NCI-H1694 (cell line): ENCODE data around the gene NRG2.

Source experiments
- DNase-seq: peaks from one replicate; lab custom pipeline; 2025; lab: John Stamatoyannopoulos, UW

NRG2 gene

GRCh38 chr5:139968547-139969261, 74.4 kb downstream of the NRG2 start:
- DNase-seq, result peak; percentile 78

GRCh38 chr5:139967353-139967752, 75.7 kb downstream of the NRG2 start:
- no peak for DNase-seq

GRCh38 chr5:139966856-139967255, 76.2 kb downstream of the NRG2 start:
- no peak for DNase-seq

GRCh38 chr5:139964994-139965565, 78.0 kb downstream of the NRG2 start:
- DNase-seq, result no peak

GRCh38 chr5:139964266-139964993, 78.7 kb downstream of the NRG2 start:
- no peak for DNase-seq

- DNase-seq, result no peak
Measured at GRCh38 chr5:139962445-139962844, 80.7 kb downstream of the NRG2 start.

DNA sequence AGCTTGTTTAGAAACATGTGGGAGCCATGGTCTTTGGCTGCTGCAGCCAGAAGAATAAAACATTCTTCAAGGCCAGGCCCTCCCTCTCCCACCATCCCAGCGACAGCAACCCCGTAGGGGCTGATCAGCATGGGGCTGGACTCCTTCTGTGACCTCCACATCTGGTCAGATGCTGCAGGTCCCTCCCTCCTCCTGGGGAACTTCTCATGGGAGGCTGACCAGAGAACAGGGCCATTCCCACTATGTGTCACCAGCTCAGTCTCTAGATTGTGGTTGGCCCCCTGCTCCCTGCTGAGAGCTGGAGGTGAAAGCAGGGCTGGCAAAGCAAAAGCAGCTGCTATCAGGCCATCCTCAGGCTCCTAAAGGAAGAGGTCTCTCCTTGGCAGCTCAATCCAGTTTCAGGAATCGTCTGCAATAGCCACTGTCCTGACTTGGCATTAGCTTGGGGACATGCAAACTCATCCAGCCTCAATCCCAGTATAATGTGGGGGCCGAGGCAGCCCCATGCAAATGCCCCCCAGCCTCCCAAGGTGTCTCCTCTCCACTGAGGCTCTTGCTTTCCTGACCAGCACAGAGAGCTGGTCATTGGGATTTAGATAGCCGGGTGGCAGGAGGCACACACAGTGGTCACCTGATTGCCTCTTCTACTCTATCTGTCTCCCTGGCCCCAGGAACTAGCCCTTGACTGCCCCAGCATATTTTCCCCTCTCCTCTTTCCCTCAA, 81.5 kb downstream of the NRG2 start:
- no peak for DNase-seq

- no peak for DNase-seq
Measured at GRCh38 chr5:139960723-139961383, 82.2 kb downstream of the NRG2 start.

DNA sequence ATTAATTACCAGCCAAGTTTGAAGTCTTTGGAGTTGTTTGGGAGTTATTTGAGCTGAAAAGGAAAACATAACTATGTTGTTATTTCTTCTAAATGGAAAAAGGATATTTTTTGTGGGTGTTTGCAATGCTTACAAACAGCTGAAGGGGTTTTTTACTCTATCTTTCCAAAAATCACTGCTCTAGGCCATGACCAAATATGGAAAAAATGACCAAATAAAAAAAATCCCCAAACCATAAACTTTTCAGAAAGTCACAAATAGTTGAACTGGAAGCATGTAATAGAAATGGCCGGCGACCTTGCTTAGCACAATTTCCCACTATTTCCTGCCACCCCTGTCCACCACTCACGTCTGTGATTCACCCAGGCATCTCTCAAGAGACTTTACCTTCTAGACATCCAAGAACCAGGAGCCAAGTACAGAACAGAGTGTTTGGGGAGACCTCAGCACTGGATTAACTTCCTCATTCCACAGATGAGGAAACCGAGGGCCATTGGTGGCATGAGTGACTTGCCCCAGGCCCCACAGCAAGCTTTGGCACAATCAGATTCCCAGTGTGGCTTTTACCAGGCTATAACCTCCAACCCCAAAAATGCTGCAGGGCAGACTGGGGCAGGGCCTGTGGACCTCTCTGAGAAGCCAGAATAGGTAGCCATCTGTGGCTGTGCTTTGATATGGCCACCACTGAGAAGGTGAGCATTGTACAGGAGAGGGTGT, 84.5 kb downstream of the NRG2 start:
- DNase-seq, result no peak

DNA sequence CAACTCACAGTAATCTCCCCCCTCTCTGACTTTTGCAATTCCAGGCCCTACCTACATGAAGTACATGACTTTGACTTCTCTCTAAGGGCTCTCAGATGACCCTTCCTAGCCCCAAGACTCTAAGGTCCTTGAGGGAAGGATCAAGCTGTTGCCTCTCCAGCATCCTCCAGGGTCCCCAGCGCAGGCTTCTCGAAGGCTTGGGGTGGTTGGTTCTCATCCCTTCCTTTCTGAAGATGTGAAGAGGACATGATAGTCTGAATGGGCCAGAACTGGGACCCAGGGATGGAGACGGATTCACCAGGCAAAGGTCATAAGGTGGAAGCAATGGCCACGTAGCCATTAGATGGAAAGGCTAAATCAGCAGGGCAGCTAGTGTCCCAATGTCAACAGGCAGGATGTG, 86.8 kb downstream of the NRG2 start:
- DNase-seq, result no peak

GRCh38 chr5:139955616-139956273, 87.4 kb downstream of the NRG2 start:
- no peak for DNase-seq

DNA sequence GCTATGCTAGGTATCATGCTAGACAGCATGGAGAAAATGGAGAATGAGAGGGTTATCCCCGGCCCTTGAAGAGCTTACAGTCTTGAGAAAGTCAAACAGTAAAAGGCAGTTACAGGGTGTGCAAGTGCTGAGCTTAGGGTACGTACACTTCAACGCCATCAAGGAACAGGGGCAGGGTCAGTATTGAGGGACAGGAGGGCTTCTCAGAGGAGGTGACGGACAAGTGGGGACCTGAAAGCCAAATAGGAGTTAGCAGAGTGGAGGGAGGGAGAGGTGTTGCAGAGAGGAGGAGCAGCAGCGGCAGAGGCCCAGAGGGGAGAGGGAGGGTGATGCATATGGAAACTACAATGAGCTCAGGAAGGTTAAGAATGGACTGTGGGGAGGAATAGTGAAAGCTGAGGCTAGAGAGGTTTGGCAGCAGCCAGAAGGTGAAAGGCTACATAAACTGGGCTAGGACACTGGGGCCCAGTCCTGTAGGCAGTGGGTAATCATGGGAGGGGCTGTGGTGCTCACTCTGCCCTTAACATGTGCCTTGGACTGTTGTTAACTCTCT, 88.0 kb downstream of the NRG2 start:
- DNase-seq, result no peak

- no peak for DNase-seq
Measured at GRCh38 chr5:139954462-139954861, 88.6 kb downstream of the NRG2 start.

- no peak for DNase-seq
Measured at GRCh38 chr5:139954022-139954421, 89.1 kb downstream of the NRG2 start.

DNA sequence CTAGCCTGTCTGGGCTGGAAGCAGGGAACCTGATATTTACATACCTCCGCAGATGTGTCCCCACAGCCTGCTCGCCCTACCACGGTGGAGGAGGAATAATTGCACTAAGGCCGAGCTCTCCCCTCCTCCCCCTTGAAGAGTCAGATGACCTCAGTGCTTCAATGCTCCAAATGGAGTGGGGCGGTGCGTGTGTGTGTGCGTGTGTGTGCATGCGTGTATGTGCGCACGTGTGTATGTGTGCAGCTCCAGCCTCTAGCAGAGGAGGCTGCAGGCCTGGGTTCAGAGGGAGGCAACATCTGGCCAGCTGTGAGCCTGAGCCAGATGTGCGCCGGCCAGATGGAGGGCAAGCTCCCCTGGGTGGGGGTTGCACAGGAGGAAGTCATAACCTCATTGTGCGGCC, 90.5 kb downstream of the NRG2 start:
- DNase-seq, result no peak

- no peak for DNase-seq
Measured at GRCh38 chr5:139951983-139952382, 91.1 kb downstream of the NRG2 start.

DNA sequence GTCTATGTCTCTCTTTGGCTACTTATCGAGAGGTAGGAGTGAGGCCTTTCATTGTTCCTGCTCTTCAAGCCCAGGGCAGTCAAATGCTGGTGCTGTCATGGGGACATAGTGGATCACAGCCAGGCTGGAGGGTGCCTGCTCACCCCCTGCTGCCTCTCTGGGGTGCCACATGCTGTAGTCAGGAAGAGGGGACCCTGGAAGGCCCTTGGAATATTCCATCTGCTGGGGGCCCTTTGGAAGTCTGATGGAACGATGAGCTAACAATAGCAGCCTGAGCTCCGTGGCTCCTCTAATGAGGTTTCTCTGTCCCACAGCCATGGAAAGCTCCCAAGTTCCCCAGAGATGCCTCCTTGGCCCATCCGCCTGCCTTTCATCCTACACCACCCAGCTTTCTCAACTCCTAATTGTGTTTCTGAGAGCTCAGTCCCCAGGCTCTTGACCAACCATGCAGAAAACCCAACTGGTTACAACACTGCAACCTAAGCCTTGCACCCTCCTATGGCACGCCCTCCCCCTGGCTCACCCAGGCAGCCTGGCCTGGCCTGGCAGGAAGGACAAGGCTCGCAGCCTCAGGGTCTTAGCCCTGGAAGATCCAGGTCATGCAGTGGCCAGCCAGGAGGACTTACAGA, 91.7 kb downstream of the NRG2 start:
- no peak for DNase-seq

DNA sequence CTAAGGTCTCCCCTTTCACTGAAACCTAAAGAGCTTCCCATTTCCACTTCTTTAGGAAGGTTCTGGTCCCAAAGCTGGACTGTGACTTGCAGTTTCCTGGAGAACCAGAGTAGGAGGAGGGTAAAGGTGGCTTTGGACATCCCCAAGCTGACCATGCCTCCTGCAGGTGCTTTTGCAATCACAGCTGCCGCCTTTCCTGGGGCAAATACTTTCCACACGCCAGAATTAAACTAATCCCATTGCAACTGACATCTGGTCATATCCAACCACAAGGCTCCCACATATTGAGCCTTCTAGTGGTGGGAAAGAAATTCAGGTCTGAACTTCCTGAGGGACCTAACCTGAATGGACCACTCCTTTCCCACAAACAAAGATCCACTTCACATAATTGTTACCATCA, 92.7 kb downstream of the NRG2 start:
- no peak for DNase-seq

GRCh38 chr5:139949710-139950109, 93.4 kb downstream of the NRG2 start:
- DNase-seq, result no peak

GRCh38 chr5:139947727-139948126, 95.4 kb downstream of the NRG2 start:
- no peak for DNase-seq
